Epithelial cell of prostate (primary cell): ENCODE measurements around the gene TMPRSS3.

Experiments used
- DNase-seq: peaks from one replicate; pipeline ENCODE4 v3.0.0-alpha.2; 2011; ENCODE audit warnings: low read depth, low spot score
- H3K27ac ChIP-seq: fragments of 450-650 bp; 2 replicates; pipeline ENCODE4 v1.5.1; 2017; ENCODE audit warnings: mild to moderate bottlenecking

The TMPRSS3 gene

DNA sequence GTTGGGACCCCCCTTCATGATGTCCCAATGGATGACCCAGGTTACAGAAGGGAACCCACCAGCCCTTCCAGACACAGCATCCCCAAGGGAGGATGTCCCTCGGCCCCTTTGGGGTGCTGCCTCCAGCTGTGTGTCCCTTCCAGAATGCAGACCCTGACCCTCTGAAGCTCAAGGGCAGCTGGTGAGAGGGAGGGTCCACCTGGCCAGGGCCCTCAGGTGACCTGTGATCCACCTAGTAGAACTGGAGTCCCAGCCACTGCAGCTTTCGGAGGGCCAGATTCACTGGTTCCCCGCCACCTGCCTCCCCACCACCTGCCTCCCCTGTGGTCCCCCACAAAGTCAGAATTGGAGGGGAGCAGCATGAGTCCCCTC, 19.9 kb downstream of the TMPRSS3 start:
- H3K27ac ChIP-seq: no peak overlapping the region
- DNase-seq: no peak

DNA sequence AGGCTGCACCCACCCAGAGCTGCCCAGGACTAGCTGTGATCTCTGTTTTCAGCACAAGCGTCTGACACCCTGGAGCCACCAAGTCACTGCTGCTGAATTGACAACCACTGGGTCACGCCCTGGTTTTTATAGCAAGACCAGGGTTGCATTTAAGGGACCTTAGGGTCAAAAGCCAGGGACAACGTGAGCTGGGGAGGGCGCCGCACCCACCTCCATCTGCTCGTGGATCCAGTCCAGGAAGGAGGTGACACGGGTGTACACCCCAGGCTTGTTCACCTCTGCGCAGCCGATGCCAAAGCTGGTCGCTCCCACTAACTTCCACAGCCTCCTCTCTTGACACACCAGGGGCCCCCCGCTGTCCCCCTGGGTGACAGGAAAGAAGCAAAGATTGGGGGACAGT, 20.3 kb downstream of the TMPRSS3 start:
- H3K27ac ChIP-seq: no peak overlapping the region
- no peak for DNase-seq

DNA sequence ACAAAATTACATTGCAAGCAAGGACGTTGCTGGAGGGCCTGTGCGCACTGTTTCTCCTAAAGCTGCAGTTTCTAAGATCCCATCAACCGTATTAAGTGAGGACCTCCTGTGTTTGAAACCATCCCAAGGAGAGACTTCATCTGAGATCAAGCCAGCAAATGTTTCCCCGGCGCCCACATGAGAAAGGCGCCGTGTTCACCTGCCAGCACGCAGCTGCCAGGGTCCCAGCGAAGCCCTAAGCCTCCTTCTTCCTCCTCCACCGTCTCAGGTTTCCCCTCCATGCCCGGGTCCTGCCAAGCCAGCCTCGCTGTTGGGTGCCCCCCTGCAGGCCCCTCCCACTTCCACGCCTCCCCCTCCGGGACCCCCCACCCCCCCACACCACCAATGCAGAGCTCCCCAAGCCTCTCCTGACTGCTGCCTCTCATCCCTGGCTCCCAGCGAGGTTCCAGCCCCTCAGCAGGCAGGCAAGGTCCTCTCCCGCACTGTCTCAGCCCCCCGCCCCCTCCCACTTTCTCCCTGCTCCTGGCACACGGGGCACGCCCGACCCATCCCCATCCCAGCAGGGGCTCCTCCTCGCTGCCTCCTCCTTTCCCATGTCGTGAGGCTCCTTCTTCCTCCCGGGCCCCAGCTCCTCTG, 20.9 kb downstream of the TMPRSS3 start:
- no peak for DNase-seq
- no peak overlapping the region for H3K27ac ChIP-seq

DNA sequence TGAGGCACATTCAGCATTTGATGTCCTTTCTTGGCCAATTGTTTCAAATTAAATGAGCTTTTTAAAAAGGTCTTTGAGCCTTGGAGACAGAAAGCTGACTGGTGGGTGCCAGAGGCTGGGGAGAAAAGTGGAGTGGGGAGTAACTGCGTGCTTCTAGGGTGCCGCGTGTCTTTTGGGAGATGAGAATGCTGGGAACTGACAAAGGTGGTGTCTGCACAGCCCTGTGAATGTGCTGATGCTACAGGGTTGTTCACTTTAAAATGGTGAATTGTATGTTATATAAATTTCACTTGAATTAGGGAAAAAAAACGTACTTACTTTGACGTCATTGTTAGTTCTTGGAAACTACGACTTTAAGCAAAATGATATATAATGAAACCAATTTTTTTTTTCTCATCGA, 21.4 kb downstream of the TMPRSS3 start:
- DNase-seq: no peak
- H3K27ac ChIP-seq: no peak overlapping the region

DNA sequence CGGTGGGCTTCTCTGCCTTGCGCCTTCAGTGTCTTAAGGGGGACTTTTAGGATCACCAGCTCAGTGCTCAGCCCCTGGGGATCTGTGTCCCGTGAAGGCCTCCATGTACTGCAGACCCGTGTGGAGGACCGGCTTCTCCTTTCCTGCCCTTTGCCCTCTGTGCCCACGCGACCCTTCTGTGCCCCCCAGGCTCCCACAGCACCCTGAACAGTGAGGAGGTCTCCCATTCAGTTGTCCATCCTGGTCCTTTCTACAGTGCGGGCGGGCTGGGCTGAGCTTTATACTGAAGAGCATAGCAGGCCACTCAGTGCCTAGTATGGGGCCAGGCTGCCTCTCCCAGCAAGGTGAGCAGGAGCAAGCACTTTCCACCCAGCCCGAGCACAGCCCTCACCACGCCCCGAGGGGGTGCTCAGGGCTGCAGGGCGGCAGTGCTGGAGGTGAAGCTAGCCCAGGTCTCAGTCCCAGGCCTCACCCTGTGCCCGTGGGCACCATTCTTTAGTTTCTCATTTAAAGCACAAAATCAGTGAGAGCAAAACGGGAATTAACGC, 21.9 kb downstream of the TMPRSS3 start:
- no peak overlapping the region for H3K27ac ChIP-seq
- no peak for DNase-seq

DNA sequence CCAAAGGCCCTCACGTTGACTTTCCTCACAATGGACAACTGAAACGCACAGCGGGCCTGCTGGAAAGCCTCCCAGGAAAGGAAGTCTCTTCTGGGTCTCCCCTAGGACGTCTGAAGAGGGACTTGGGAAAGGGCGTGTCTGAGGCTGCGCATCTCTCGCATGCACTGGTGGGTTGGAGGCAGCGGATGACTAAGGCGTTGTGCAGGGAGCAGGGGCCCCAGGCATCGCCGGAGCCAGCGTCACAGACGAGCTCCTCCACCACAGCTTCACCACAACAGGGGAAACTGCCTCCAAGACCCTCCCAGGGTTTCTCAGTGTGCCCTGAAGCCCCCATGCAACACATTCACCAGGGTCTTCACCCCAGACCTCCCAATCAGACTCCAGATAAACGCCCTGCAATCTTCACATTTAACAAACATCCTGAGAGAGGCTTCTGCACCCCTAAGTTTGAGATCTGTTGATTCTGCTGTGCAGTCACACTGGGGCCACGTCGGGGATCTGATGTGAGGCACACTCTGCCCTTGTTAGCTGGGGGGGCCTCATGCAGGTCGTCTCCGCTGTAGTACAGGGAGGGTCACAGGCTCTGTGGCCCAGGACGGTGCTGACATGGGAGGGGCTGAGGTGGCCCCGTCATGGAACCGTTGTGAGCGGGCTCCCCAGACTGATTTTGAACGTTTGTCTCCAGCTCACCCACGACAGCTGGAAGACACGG, 22.5 kb downstream of the TMPRSS3 start:
- DNase-seq: no peak
- no peak overlapping the region for H3K27ac ChIP-seq

DNA sequence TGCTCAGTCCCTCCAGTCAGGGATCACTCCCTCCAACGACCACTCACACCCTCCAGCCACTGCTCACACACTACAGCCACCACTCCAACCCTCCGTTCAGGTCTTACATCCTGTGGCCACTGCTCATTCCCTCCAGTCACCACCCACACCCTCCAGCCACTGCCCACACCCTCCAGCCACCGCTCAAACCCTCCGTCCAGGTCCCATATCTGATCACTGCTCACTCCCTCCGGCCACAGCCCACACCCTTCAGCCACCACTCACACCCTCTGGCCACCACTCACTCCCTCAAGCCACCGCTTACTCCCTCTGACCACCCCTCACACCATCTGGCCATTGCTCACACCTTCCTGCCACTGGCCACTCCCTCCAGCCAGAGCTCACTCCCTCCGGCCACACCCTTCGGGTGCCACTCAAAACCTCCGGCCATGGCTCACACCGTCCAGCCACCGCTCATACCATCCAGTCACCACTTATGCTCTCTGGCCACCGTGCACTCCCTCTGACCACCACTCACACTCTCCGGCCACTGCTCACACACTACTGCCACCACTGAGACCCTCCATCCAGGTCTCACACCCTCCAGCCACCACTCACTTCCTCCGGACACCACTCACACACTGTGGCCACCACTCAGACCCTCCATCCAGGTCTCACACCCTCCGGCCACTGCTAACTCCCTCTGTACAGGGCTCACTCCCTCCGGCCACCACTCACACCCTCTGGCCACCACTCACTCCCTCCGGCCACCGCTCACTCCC, 24.8 kb downstream of the TMPRSS3 start:
- no peak for DNase-seq
- no peak overlapping the region for H3K27ac ChIP-seq

DNA sequence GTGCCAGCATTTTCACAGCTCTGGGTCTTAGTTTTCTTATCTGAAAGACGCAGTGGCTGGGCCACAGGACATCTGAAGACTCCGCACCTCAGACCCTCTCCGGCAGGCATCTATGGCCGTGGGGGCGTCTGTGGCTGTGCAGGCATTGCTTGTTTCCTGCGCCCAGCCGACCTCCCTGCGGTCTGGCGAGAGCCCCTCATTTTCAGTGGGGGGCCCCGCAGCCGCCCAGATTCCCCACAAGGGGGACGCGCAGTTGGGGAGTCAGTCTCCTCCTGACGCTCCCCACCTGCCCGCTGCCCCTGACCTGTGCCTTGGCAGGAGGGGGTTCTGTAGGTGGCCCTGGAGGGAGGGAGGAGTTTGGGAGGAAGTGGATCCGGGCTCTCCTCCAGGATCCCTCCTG, 26.0 kb downstream of the TMPRSS3 start:
- DNase-seq: no peak

DNA sequence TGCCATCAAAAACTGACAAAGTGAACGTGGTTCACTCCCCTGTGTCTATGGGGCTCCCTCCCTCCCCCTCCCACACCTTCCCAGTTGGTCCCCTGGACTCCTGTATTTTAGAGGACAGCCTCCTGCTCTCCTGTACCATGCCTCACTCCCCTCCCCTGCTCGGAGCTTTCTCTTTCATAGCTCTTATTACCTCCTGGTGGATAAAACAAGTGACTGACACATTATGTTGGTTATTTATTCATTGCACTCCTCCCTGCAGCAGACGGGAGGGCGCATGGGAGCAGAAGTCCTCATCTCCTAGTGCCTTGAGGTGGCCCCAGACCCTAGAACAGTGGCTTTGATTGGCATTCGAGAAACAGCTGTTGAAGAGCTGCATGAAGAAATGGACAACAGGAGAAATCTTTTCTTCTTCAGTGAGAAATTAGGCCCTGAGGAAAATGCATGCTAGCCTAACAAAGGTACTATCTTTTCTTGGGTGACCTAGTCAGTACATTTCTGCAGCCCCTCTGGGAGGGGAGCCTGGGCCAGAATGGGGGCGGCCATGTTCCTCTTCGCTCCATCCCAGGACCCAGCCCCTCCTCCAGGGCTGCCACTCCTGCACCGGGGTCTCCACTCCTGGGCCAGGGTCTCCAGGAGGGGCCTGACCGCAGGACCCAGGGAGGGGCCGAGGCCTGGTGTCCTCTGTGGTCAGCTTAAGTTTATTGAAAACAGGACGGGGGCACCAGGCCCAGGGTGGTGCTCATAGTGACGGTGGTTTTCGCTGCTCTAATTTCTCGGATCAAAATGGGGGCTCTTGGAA, 28.3 kb downstream of the TMPRSS3 start:
- no peak for DNase-seq

More for the DNA sequence above, 26.0 kb downstream of the TMPRSS3 start:
- H3K27ac ChIP-seq: no peak overlapping the region

DNA sequence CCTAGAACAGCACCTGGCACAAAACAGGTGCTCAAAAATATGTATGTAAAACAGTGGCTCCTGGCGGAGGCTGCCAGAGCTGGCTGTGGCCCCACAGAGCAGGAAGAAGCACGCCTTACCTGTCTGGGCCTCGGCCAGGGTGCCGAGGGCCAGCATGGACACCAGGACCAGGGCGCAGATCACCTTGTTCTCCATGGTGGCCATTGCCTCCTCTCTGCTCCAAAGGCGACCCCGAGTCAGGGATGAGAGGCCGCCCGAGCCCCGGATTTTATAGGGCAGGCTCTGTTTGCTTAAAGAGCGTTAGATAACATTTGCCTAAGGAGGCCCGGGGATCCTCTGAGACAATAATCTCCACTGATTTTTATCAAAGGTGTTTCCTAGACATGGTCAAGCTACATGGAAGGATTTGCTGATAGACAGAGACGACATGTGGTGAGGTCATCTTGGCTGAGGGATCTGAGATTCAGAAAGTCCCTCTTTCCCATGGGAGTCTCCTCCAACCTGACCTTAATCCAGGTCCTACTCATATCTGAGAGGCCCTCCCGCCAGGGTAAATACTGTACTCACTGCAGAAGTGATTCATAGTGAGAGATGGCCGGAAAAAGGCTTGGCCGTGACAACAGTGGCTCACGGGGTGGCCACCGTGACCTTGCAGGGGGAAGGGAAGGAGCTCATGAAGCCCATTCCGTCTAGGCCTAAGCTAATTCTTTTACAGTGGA, 29.4 kb downstream of the TMPRSS3 start, which contains the start of gene TFF1:
Gene TFF1 (minus strand): TSS at position 244 of the 719 bp plus-strand sequence. CDS start 40 bp downstream, at position 204.
- peak within 1 kb of the TSS; percentile 17 for H3K27ac ChIP-seq
- DNase-seq: no peak

More for the DNA sequence above, 28.3 kb downstream of the TMPRSS3 start:
- H3K27ac ChIP-seq: no peak overlapping the region

DNA sequence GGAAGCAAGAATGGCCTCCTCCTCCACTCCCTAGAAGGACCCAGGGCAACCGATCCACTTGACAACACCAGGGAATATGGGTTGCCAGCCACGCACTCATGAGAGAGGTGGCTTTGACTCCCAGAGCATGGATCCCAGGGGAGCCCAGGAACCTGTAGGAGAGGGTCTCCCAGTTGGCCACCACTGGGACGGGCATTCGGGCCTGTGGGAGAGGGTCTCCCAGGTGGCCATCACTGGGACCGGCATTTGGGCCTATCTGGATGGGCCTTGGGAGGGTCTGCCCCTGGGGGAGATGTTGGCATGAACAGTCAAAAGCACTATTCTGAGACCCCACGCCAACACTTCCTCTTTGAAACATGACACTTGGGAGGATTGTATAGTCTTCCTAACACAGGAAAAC, 30.1 kb downstream of the TMPRSS3 start:
- DNase-seq: no peak
- no peak overlapping the region for H3K27ac ChIP-seq

DNA sequence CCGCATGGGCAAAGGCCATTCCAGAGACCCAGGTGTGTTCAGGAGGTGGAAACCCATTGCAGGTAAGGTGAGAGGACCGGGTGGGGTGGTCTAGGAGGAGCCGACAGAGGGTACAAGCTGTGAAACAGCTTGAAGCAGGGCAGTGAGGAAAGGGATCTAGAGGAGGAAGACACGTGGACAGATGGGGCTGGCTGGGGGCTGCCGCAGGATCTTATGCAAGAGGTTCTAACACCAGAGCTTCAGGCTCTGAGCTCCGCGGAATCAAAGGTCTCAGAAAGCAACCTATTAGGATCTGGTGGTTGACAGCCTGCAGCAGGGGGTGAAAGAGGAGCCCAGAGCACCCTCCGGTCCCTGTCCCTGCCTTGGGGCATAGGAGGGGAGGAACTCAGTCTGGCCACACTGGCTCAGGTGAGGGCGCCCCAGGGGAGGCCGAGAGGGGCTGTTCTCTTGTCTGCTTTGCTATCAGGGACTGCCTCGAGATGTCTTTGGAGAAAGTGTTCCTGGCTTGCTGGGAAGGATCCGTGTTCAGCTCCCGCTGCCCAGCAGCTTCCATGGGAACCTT, 31.5 kb downstream of the TMPRSS3 start:
- no peak for DNase-seq
- no peak overlapping the region for H3K27ac ChIP-seq

DNA sequence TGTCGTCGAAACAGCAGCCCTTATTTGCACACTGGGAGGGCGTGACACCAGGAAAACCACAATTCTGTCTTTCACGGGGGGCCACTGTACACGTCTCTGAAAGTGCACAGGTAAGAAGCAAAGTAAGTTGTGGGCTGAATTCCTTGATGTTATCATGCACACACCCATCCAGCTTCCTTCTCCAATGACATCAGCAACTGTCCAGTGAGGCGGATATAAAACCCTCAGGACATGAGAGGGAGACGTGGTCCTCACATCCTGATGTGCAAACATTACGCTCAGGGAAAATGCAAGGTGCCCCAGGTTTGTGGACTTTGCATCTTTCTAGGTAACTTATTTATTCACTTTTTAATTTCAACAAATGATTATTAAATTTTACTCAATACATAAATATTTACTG, 32.5 kb downstream of the TMPRSS3 start:
- no peak for DNase-seq
- no peak overlapping the region for H3K27ac ChIP-seq

DNA sequence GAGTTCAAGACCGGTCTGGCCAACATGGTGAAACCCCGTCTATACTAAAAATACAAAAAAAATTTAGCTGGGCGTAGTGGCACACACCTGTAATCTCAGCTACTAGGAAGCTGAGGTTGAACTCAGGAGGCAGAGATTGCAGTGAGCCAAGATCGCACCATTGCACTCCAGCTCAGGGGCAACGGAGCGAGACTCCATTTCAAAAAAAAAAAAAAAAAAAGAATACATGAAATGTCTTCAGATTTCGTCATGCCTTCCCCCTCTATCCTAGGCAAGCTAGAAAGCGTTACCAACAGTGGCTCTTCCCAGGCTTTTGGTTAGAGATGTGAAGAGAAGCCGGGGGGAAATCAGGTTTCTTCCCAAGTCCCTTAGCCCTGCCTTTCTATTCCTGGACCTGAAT, 33.2 kb downstream of the TMPRSS3 start:
- no peak overlapping the region for H3K27ac ChIP-seq
- no peak for DNase-seq

DNA sequence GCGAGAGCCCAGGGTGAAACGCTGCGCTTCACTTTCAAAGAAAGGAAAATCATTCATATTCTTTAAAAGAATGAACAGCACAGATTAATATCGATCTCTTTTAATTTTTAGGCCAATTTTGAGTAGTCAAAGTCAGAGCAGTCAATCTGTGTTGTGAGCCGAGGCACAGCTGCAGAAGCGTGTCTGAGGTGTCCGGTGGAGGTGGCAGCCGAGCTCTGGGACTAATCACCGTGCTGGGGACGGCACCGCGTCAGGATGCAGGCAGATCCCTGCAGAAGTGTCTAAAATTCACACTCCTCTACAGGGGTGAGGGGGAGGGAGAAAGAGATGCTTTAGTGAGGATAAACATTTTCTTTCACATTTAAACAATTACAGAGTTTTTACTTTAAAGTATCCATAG, 33.7 kb downstream of the TMPRSS3 start:
- H3K27ac ChIP-seq: no peak overlapping the region

DNA sequence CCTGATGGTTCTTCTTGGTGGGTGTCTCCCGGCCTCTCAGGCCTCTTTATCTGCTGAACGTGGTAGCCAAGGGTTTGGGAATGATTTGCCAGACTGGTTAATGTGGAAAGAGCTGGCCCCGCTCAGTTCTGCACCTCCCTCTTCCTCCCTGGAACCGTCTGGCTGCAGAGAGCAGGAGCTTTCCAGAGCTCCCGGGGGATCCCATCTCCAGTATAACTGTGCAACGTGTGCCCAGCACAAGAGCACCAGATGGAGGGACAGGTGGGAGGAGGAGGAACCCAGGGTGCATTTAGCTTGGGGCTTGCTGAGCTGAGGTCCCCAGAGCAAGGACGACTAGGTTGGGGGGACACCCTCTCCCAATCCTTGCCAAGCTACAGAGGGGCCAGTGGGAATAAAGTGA, 34.6 kb downstream of the TMPRSS3 start:
- no peak for DNase-seq
- no peak overlapping the region for H3K27ac ChIP-seq

More for the DNA sequence above, 33.7 kb downstream of the TMPRSS3 start:
- no peak for DNase-seq

DNA sequence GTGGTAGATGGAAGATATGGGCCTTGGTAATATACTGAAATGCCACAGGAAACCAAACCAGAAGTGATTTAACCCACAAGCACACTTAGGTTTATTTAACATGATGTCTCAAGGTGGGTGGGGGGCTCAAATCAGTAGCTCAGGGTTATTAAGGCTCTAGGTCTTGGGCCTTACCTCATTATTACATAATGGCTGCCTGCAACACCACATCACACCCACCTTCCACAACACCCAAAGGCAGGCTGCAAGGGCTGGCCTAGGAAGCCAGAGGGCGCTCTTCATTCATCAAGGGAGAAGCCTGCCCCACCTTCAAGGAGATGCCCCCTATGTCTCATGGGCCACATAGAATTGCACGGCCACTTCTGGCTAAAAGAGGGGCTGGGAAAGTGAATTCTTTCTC, 35.5 kb downstream of the TMPRSS3 start:
- no peak for DNase-seq
- no peak overlapping the region for H3K27ac ChIP-seq

DNA sequence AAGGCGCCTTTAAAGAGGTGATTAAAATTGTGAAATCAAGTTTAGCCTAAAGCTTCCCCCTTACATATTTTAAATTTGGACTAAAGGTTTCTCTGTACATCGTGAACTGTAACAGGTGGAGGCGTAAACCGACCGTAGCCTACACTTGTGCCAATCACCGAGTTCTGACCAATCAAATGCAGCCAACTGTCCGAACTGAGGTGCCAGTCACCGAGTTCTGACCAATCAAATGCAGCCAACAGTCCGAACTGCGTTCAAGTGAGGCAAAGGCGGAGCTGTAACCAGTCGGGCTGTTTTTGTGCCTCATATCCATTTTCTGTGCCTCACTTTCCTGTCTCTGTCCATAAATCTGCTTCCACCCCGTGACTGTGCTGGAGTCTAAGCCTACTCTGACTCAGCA, 36.9 kb downstream of the TMPRSS3 start:
- no peak for DNase-seq

DNA sequence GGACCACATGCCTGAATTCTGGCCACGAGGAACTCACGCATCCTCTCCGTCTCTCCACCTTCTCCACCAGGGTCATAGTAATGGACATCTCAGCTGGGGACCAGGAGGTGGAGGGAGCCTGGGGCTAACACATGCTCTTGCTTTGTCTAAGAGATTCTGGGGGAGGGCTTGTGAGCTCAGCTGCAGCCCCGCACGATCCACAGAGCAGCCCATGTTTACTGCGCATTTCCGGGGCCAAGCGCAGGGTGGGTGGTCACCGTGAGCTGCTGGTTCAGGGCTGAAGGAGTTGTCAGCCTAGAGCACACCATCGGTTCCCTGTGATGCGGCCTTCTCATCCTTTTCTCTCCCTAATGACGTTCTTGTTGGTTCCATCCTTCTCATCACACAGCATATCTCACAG, 37.6 kb downstream of the TMPRSS3 start:
- no peak overlapping the region for H3K27ac ChIP-seq
- no peak for DNase-seq

More for the DNA sequence above, 36.9 kb downstream of the TMPRSS3 start:
- no peak overlapping the region for H3K27ac ChIP-seq
